B cell (primary cell): ENCODE measurements around the gene SPIN3. TPM values are rescaled to one million over a fixed set of nuclear protein-coding genes. Genes with fewer than 3 reads are reported as not detected.
"Not testable (repeated sequence)": the region's sequence is repeated elsewhere in the genome, so short reads cannot be mapped to it uniquely, and the experiment has no call there.

Source experiments
- ATAC-seq: fragments of 200-7000 bp; cut with Tn5 transposase; one replicate; pipeline ENCODE4 v1.10.0; 2021; ENCODE audit warnings: low read depth, mild to moderate bottlenecking, moderate number of reproducible peaks, moderate library complexity
- CTCF ChIA-PET: fragments of 350-600 bp; sonication (Branson Sonifier 250); formaldehyde crosslinking; loops from one replicate; lab custom pipeline; 2021; ENCODE audit warnings: antibody characterized with exemption, inconsistent platforms; lab: Charles Lee
- POLR2A ChIA-PET: fragments of 350-600 bp; sonication (Branson Sonifier 250); formaldehyde crosslinking; loops from one replicate; lab custom pipeline; 2021; ENCODE audit warnings: antibody characterized with exemption; lab: Charles Lee
- DNase-seq: peaks from one replicate; pipeline ENCODE4 v3.0.0; 2013
- H2AFZ ChIP-seq: 2 replicates; pipeline ENCODE4 v1.6.1; 2012; ENCODE audit warnings: mild to moderate bottlenecking, low read depth, low read length; ENCODE audit not compliant: insufficient read depth, poor library complexity, severe bottlenecking
- H3K27ac ChIP-seq, 2 donors: 1 replicate in 1 of 2; 2 replicates in 1 of 2; pipeline ENCODE4 v1.5.1; 2012 to 2013; ENCODE audit warnings: low read length in 2 of 2, mild to moderate bottlenecking in 2 of 2, moderate library complexity in 1 of 2
- H3K27me3 ChIP-seq, 4 experiments: fragments of 200-600 bp in 1 of 4; sonication (generic) in 1 of 4; replicated peaks in 1 of 4; 1 replicate in 2 of 4; 2 replicates in 2 of 4; pipeline versions ENCODE4 v1.6.1 to v1.7.0; 2013 to 2016; ENCODE audit warnings: low read length in 3 of 4, mild to moderate bottlenecking in 2 of 4, mixed read lengths in 1 of 4, moderate library complexity in 1 of 4; ENCODE audit not compliant: insufficient read depth in 4 of 4, control insufficient read depth in 3 of 4; ENCODE audit errors: control extremely low read depth in 1 of 4
- H3K36me3 ChIP-seq, 2 experiments: replicated peaks in 1 of 2; 1 replicate in 1 of 2; 2 replicates in 1 of 2; pipeline versions ENCODE4 v1.6.1 to v1.7.1; 2013; ENCODE audit warnings: low read length in 1 of 2; ENCODE audit not compliant: insufficient read depth in 2 of 2, control insufficient read depth in 1 of 2; ENCODE audit errors: control extremely low read depth in 1 of 2, extremely low read depth in 1 of 2
- H3K4me1 ChIP-seq, 2 donors: fragments of 200-600 bp in 1 of 2; sonication (generic) in 1 of 2; 1 replicate in 1 of 2; 2 replicates in 1 of 2; pipeline versions ENCODE4 v1.5.1 to v1.6.1; 2013 to 2017; ENCODE audit warnings: low read length in 2 of 2; ENCODE audit not compliant: control insufficient read depth in 2 of 2, insufficient read depth in 2 of 2
- H3K4me2 ChIP-seq: replicated peaks from 2 replicates; pipeline ENCODE3; 2012; ENCODE audit warnings: mild to moderate bottlenecking, low read depth, low read length; ENCODE audit not compliant: poor library complexity, severe bottlenecking
- H3K4me3 ChIP-seq, 5 experiments: fragments of 200-600 bp in 1 of 5; sonication (generic) in 1 of 5; 1 replicate in 3 of 5; 2 replicates in 2 of 5; pipeline versions ENCODE4 v1.5.1 to v1.7.0; 2011 to 2016; ENCODE audit warnings: low read length in 4 of 5, mild to moderate bottlenecking in 4 of 5, low read depth in 2 of 5, control low read depth in 1 of 5, moderate library complexity in 1 of 5; ENCODE audit not compliant: insufficient read depth in 1 of 5; ENCODE audit errors: control extremely low read depth in 1 of 5, extremely low read depth in 1 of 5
- H3K79me2 ChIP-seq: fragments of 200-600 bp; sonication (generic); one replicate; pipeline ENCODE4 v1.6.0; 2016; ENCODE audit warnings: low read length; ENCODE audit not compliant: control insufficient read depth, insufficient read depth
- H3K9ac ChIP-seq: fragments of 200-600 bp; sonication (generic); 2 replicates; pipeline ENCODE4 v1.6.1; 2017; ENCODE audit warnings: mild to moderate bottlenecking, low read length, moderate library complexity
- H3K9me3 ChIP-seq, 3 donors: one replicate each; pipeline versions ENCODE4 v1.6.1 to v1.7.1; 2013; ENCODE audit warnings: low read length in 2 of 3; ENCODE audit not compliant: control insufficient read depth in 2 of 3, insufficient read depth in 1 of 3; ENCODE audit errors: control extremely low read depth in 1 of 3
- H4K20me1 ChIP-seq: 2 replicates; pipeline ENCODE4 v1.6.0; 2012; ENCODE audit warnings: mild to moderate bottlenecking, low read length; ENCODE audit not compliant: insufficient read depth, control insufficient read depth, poor library complexity, severe bottlenecking
- H3K27ac Mint-ChIP-seq: one replicate; pipeline ENCODE4 v1.8.0; 2021; ENCODE audit warnings: mixed read lengths
- H3K27me3 Mint-ChIP-seq: one replicate; pipeline ENCODE4 v1.8.0; 2021; ENCODE audit warnings: mixed read lengths
- H3K4me1 Mint-ChIP-seq: one replicate; pipeline ENCODE4 v1.8.0; 2021; ENCODE audit warnings: mixed read lengths
- H3K4me3 Mint-ChIP-seq: one replicate; pipeline ENCODE4 v1.8.0; 2021; ENCODE audit warnings: mixed read lengths
- H3K9me3 Mint-ChIP-seq: one replicate; pipeline ENCODE4 v1.8.0; 2022; ENCODE audit warnings: mixed read lengths; ENCODE audit not compliant: insufficient read depth
- CTCF ChIP-seq: fragments of 200-600 bp; IDR thresholded peaks from one replicate; pipeline ENCODE4 v1.8.0; 2022; ENCODE audit warnings: antibody characterized with exemption, mild to moderate bottlenecking
- EZH2 ChIP-seq: IDR thresholded peaks from 2 replicates; pipeline ENCODE4 v1.6.1; 2012; ENCODE audit warnings: borderline replicate concordance, low read depth, mild to moderate bottlenecking, moderate library complexity, low read length; ENCODE audit not compliant: insufficient read depth, poor library complexity, severe bottlenecking
- WGBS: methylation state at CpG from one replicate; pipeline ENCODE4 v1.1.5; 2013; ENCODE audit warnings: missing lambda C conversion rate; ENCODE audit not compliant: insufficient coverage; 5-methylcytosine and 5-hydroxymethylcytosine counted together
- intact Hi-C: fragments of 100-400 bp; cut with micrococcal nuclease; formaldehyde crosslinking; loops from one replicate; pipeline ENCODE4 v1.10.0; 2022
- polyA minus RNA-seq: library from RNA; depleted of rRNA, polyadenylated mRNA; stranded (reverse); fragments of >200 nt; gene quantifications from 2 replicates; pipeline ENCODE4 v1.2.3, GENCODE V29; 2012
- polyA plus RNA-seq: library from polyadenylated mRNA; depleted of rRNA; stranded (reverse); fragments of >200 nt; gene quantifications from 2 replicates; pipeline ENCODE4 v1.2.3, GENCODE V29; 2012
- total RNA-seq, 2 donors: library from RNA; stranded (reverse); fragments of 120-200 nt in 1 of 2; gene quantifications; 1 replicate in 1 of 2; 2 replicates in 1 of 2; pipeline versions ENCODE4 v1.2.3 to v1.2.4, GENCODE V29; 2013 to 2022

SPIN3 gene
- total RNA-seq (19.4 and 20.6 TPM in 2 replicates), polyA plus RNA-seq (4.7 and 12.0 TPM in 2 replicates), polyA minus RNA-seq (3.7 and 4.1 TPM in 2 replicates)
- total RNA-seq (2013) = 6.5 TPM

GRCh38 chrX:56995271-56995994, at the start of gene SPIN3:
Gene SPIN3 (minus strand): TSS chrX:56995541. CDS start chrX:56994947, 594 bp downstream.
- peaks cover 29% of the 10 kb centered on the region for H3K4me1 Mint-ChIP-seq
- no peaks in the 10 kb centered on the region for H3K79me2 ChIP-seq
- no peaks in the 10 kb centered on the region for H3K27me3 Mint-ChIP-seq
- ATAC-seq (peak; percentile 80), DNase-seq (peak; percentile 55)
- peak within 1 kb of the TSS; percentile 41 to 55 for H3K27ac ChIP-seq
- H2AFZ ChIP-seq = peak within 1 kb of the TSS; percentile 72
- no peaks in the 10 kb centered on the region for H4K20me1 ChIP-seq
- ChIA-PET CTCF (interaction anchor here (0.7 to 2.9 kb wide), 2 partner anchors 8 to 17 kb away, joined by 3 to 8 read pairs; no protein-coding TSS in a partner anchor), POLR2A (no interaction called here)
- peak within 1 kb of the TSS; percentile 96 for H3K4me3 Mint-ChIP-seq
- H3K27me3 ChIP-seq = peaks cover 0 to 5% (median 0%) of the 10 kb centered on the region in 4 experiments
- peak within 1 kb of the TSS in 4 of 5 experiments; percentile 48 to 58 (median 52) for H3K4me3 ChIP-seq
- WGBS = 0% methylated on average over 22 of the region's 39 CpGs
- H3K4me1 ChIP-seq = peaks cover 3% of the 10 kb centered on the region in 2 donors
- no peak for TF ChIP-seq EZH2
- TF ChIP-seq CTCF = no peak
- intact Hi-C loops = loop anchor here (1.0 to 10.0 kb wide), 3 partner anchors 126 to 459 kb away; partner anchors contain the start of genes SPIN2B and UBQLN2
- H3K4me2 ChIP-seq = peak within 1 kb of the TSS; percentile 71
- peak within 1 kb of the TSS; percentile 62 for H3K9ac ChIP-seq
- H3K9me3 Mint-ChIP-seq = no peaks in the 10 kb centered on the region
- no peaks in the 10 kb centered on the region for H3K9me3 ChIP-seq
- H3K36me3 ChIP-seq = no peaks in the 10 kb centered on the region
- H3K27ac Mint-ChIP-seq = peak within 1 kb of the TSS; percentile 92

- intact Hi-C loops = no loop called here
- ChIA-PET CTCF (no interaction called here), POLR2A (no interaction called here)
- Histone ChIP-seq H3K79me2 (no peaks in the 10 kb centered on the region), H3K27ac (no peak overlapping the region), H3K4me3 (no peak overlapping the region), H3K9me3 (no peaks in the 10 kb centered on the region), H3K9ac (no peak overlapping the region), H2AFZ (no peak overlapping the region), H4K20me1 (no peaks in the 10 kb centered on the region), H3K4me2 (no peak overlapping the region), H3K27me3 (no peaks in the 10 kb centered on the region), H3K36me3 (no peaks in the 10 kb centered on the region), H3K4me1 (no peaks in the 10 kb centered on the region)
- ATAC-seq (no peak), DNase-seq (no peak)
- Mint-ChIP-seq H3K4me1 (no peaks in the 10 kb centered on the region), H3K27ac (no peak overlapping the region), H3K9me3 (no peaks in the 10 kb centered on the region), H3K27me3 (no peaks in the 10 kb centered on the region), H3K4me3 (no peak overlapping the region)
- TF ChIP-seq CTCF (no peak), EZH2 (no peak)
- WGBS = 0% methylated on average over 1 of the region's 3 CpGs
Observed at GRCh38 chrX:57044245-57044644, 48.9 kb upstream of the SPIN3 start.

- intact Hi-C loops, H3K27me3 ChIP-seq, H3K9ac ChIP-seq, H3K9me3 Mint-ChIP-seq, H2AFZ ChIP-seq, POLR2A ChIA-PET, ATAC-seq, H3K4me3 Mint-ChIP-seq, H3K4me3 ChIP-seq, H3K27ac Mint-ChIP-seq, H3K36me3 ChIP-seq, H3K27me3 Mint-ChIP-seq, H3K27ac ChIP-seq, DNase-seq, H3K4me1 Mint-ChIP-seq, H3K4me1 ChIP-seq, H3K9me3 ChIP-seq, H3K4me2 ChIP-seq, H4K20me1 ChIP-seq, H3K79me2 ChIP-seq, CTCF ChIA-PET: not testable (repeated sequence)
- WGBS = 50% methylated on average over 2 of the region's 7 CpGs
Observed at GRCh38 chrX:57037265-57037664, 41.9 kb upstream of the SPIN3 start.
